K562 (cell line): Measurements from ENCODE around the gene CCR5AS.

Experiments
- ADNP ChIP-seq: fragments of 200-800 bp; sonication (Bioruptor generic); IDR thresholded peaks from 2 replicates; pipeline ENCODE4 v1.6.1; 2016; ENCODE audit warnings: missing genetic modification characterization, missing compliant biosample characterization
- CBFA2T2 ChIP-seq: fragments of 450-650 bp; conservative IDR thresholded peaks from 2 replicates; pipeline ENCODE4 v1.6.1; 2017; ENCODE audit warnings: mild to moderate bottlenecking
- CBX5 ChIP-seq: IDR thresholded peaks from 2 replicates; pipeline ENCODE4 v1.6.1; 2014; ENCODE audit warnings: low read depth, borderline replicate concordance
- CREM ChIP-seq: IDR thresholded peaks from 2 replicates; pipeline ENCODE4 v1.6.1; 2014; ENCODE audit warnings: antibody characterized with exemption, low read depth
- EP300 ChIP-seq: IDR thresholded peaks from 2 replicates; pipeline ENCODE4 v1.6.1; 2012; ENCODE audit warnings: low read length, improper control_type of control experiment
- FOXJ3 ChIP-seq: sonication (generic); formaldehyde crosslinking; IDR thresholded peaks from 2 replicates; pipeline ENCODE4 v1.4.0; 2020; ENCODE audit warnings: mild to moderate bottlenecking, missing genetic modification reagents
- FOXM1 ChIP-seq, 2 experiments: fragments of 450-650 bp in 1 of 2; sonication (generic) in 1 of 2; formaldehyde crosslinking in 1 of 2; IDR thresholded peaks; 2 replicates each; pipeline versions ENCODE4 v1.6.1 to v1.9.0; 2017 to 2022; ENCODE audit warnings: low read depth in 2 of 2, mild to moderate bottlenecking in 2 of 2, missing genetic modification reagents in 1 of 2, moderate library complexity in 1 of 2
- FUS ChIP-seq: fragments of 200-400 bp; formaldehyde crosslinking; optimal IDR thresholded peaks from 2 replicates; pipeline ENCODE3; 2017; ENCODE audit warnings: low read depth, low read length
- HDAC8 ChIP-seq: fragments of 450-650 bp; IDR thresholded peaks from 2 replicates; pipeline ENCODE4 v1.6.1; 2016; ENCODE audit warnings: mild to moderate bottlenecking, missing genetic modification characterization, moderate library complexity, missing compliant biosample characterization
- MEIS2 ChIP-seq: fragments of 450-650 bp; IDR thresholded peaks from 2 replicates; pipeline ENCODE4 v1.6.1; 2014; ENCODE audit warnings: mild to moderate bottlenecking; ENCODE audit not compliant: partially characterized antibody
- NR2C1 ChIP-seq, 2 experiments: fragments of 450-650 bp; IDR thresholded peaks; 2 replicates each; pipeline ENCODE4 v1.6.1; 2017; ENCODE audit warnings: mild to moderate bottlenecking in 2 of 2, antibody characterized with exemption in 1 of 2, inconsistent platforms in 1 of 2, missing compliant biosample characterization in 1 of 2, missing genetic modification characterization in 1 of 2
- NUFIP1 ChIP-seq: fragments of 450-650 bp; IDR thresholded peaks from 2 replicates; pipeline ENCODE4 v1.6.1; 2018; ENCODE audit not compliant: partially characterized antibody
- RCOR1 ChIP-seq, 2 experiments: IDR thresholded peaks; 2 replicates each; pipeline ENCODE4 v1.6.1; 2012; ENCODE audit warnings: low read depth in 2 of 2, low read length in 2 of 2, borderline replicate concordance in 1 of 2, improper control_type of control experiment in 1 of 2
- SMARCA5 ChIP-seq: fragments of 450-650 bp; IDR thresholded peaks from 2 replicates; pipeline ENCODE4 v1.6.1; 2016
- TFAM ChIP-seq: fragments of 250-450 bp; sonication (Bioruptor Pico); conservative IDR thresholded peaks from 2 replicates; pipeline ENCODE4 v1.5.0; 2021; ENCODE audit warnings: mild to moderate bottlenecking, moderate library complexity
- ZFP36 ChIP-seq: fragments of 150-350 bp; IDR thresholded peaks from 2 replicates; pipeline ENCODE4 v1.6.1; 2018; ENCODE audit warnings: low read length, low read depth; ENCODE audit not compliant: partially characterized antibody
- ZNF75A ChIP-seq: fragments of 450-650 bp; formaldehyde crosslinking; IDR thresholded peaks from 2 replicates; pipeline ENCODE4 v1.4.0; 2020; ENCODE audit warnings: mild to moderate bottlenecking
- TF ChIP-seq, protein P1 (sequence below): sonication (generic); formaldehyde crosslinking; IDR thresholded peaks from 2 replicates; pipeline ENCODE4 v1.8.1; 2023; ENCODE audit warnings: missing genetic modification reagents, mild to moderate bottlenecking, borderline replicate concordance
- TF ChIP-seq, protein P2 (sequence below): sonication (generic); formaldehyde crosslinking; IDR thresholded peaks from 2 replicates; pipeline ENCODE4 v1.5.0; 2020; ENCODE audit warnings: missing genetic modification reagents
- TF ChIP-seq, protein P3 (sequence below): fragments of 250-450 bp; sonication (Bioruptor Pico); IDR thresholded peaks from 2 replicates; pipeline ENCODE4 v1.4.0; 2020; ENCODE audit warnings: mild to moderate bottlenecking, moderate library complexity, borderline replicate concordance

Gene CCR5AS

DNA sequence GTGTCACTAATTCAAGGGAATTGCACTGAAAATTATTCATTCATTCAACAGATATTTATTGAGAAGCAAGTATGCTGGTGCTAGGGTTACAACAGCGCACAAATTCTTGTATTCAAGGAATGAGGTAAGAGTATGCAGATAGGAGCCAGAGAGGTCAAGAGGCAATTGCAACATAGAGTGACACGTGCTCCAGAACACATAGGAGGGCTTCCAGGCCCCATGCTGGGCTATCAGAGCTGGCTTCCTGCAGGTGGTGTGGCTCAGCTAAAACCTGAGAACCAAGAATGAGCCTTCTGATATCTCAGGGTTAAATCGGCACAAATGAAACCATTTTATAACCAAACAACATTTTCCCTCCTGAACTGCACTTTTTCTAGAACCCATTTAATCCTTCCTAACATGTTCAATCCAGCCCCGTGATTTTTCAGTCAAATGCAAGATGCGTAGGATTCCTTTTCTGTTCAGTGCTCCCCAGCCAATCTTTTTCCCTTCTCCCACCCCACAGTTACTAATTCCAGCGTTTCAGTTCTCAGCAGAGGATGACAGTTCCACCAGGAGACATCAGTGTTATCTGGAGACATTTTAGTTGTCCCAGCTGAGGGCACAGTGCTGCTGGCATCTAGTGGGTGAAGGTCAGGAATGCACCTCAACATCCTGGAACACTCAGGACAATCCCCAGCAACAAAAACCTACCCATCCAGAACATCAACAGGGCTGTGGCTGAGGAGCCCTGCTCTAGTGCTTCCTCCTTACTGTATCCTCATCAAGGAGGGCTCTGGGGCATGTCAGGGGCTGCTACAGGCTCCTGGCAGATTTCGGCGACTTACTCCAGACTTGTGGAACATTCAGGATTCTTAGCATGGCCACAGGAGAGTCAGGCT is 13.1 kb downstream of the CCR5AS start (continued):
- TF ChIP-seq, protein P1, sequence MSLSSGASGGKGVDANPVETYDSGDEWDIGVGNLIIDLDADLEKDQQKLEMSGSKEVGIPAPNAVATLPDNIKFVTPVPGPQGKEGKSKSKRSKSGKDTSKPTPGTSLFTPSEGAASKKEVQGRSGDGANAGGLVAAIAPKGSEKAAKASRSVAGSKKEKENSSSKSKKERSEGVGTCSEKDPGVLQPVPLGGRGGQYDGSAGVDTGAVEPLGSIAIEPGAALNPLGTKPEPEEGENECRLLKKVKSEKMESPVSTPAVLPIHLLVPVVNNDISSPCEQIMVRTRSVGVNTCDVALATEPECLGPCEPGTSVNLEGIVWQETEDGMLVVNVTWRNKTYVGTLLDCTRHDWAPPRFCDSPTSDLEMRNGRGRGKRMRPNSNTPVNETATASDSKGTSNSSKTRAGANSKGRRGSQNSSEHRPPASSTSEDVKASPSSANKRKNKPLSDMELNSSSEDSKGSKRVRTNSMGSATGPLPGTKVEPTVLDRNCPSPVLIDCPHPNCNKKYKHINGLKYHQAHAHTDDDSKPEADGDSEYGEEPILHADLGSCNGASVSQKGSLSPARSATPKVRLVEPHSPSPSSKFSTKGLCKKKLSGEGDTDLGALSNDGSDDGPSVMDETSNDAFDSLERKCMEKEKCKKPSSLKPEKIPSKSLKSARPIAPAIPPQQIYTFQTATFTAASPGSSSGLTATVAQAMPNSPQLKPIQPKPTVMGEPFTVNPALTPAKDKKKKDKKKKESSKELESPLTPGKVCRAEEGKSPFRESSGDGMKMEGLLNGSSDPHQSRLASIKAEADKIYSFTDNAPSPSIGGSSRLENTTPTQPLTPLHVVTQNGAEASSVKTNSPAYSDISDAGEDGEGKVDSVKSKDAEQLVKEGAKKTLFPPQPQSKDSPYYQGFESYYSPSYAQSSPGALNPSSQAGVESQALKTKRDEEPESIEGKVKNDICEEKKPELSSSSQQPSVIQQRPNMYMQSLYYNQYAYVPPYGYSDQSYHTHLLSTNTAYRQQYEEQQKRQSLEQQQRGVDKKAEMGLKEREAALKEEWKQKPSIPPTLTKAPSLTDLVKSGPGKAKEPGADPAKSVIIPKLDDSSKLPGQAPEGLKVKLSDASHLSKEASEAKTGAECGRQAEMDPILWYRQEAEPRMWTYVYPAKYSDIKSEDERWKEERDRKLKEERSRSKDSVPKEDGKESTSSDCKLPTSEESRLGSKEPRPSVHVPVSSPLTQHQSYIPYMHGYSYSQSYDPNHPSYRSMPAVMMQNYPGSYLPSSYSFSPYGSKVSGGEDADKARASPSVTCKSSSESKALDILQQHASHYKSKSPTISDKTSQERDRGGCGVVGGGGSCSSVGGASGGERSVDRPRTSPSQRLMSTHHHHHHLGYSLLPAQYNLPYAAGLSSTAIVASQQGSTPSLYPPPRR, result no peak
- TF ChIP-seq FUS (no peak), NR2C1 (IDR thresholded peaks at IDR 0.05) (peak; percentile 64; the same call in 1 of the 2 replicates), NR2C1 (tag; IDR thresholded peaks at IDR 0.05) (peak; percentile 83), HDAC8 (tag) (no peak), ADNP (tag) (no peak), ZNF75A (no peak), CBFA2T2 (peak; percentile 28; the same call in 1 of the 2 replicates), TFAM (CRISPR knock-in tag) (no peak), FOXM1 (IDR thresholded peaks at IDR 0.05; ENCODE audit: low read depth) (no peak), FOXM1 (CRISPR knock-in tag; IDR thresholded peaks at IDR 0.05; ENCODE audit: low read depth) (no peak), CREM (no peak), FOXJ3 (no peak), MEIS2 (peak; percentile 8), EP300 (0 out of 2 replicates have a peak, but pooled peaks have one; percentile 11), NUFIP1 (no peak), SMARCA5 (no peak), RCOR1 (IDR thresholded peaks at IDR 0.05; ENCODE audit: borderline replicate concordance in 1 of 2, low read depth in 2 of 2, low read length in 2 of 2) (peak in 1 of 2 experiments; percentile 30; a peak in 1 of 4 replicates), ZFP36 (peak; percentile 96), CBX5 (no peak)
- TF ChIP-seq, protein P2, sequence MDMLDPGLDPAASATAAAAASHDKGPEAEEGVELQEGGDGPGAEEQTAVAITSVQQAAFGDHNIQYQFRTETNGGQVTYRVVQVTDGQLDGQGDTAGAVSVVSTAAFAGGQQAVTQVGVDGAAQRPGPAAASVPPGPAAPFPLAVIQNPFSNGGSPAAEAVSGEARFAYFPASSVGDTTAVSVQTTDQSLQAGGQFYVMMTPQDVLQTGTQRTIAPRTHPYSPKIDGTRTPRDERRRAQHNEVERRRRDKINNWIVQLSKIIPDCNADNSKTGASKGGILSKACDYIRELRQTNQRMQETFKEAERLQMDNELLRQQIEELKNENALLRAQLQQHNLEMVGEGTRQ (CRISPR knock-in tag), result peak; percentile 72
- TF ChIP-seq, protein P3, sequence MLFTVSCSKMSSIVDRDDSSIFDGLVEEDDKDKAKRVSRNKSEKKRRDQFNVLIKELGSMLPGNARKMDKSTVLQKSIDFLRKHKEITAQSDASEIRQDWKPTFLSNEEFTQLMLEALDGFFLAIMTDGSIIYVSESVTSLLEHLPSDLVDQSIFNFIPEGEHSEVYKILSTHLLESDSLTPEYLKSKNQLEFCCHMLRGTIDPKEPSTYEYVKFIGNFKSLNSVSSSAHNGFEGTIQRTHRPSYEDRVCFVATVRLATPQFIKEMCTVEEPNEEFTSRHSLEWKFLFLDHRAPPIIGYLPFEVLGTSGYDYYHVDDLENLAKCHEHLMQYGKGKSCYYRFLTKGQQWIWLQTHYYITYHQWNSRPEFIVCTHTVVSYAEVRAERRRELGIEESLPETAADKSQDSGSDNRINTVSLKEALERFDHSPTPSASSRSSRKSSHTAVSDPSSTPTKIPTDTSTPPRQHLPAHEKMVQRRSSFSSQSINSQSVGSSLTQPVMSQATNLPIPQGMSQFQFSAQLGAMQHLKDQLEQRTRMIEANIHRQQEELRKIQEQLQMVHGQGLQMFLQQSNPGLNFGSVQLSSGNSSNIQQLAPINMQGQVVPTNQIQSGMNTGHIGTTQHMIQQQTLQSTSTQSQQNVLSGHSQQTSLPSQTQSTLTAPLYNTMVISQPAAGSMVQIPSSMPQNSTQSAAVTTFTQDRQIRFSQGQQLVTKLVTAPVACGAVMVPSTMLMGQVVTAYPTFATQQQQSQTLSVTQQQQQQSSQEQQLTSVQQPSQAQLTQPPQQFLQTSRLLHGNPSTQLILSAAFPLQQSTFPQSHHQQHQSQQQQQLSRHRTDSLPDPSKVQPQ (CRISPR knock-in tag), result no peak
